Left lung (tissue), 10 donors: ENCODE measurements around the gene FOSB. TPM values are rescaled to one million over a fixed set of nuclear protein-coding genes. Genes with fewer than 3 reads are reported as not detected.

ENCODE experiments used
- ATAC-seq: fragments of 200-7000 bp; cut with Tn5 transposase; one replicate; pipeline ENCODE4 v1.9.1; 2020; ENCODE audit warnings: moderate library complexity
- DNase-seq, 4 donors: peaks; one replicate each; pipeline ENCODE4 v3.0.0-alpha.2; 2013 to 2020
- H3K27ac ChIP-seq, 2 donors: fragments of 200-600 bp; sonication (generic) in 1 of 2; one replicate each; pipeline versions ENCODE4 v1.5.0 to v1.8.0; 2020 to 2021
- H3K27me3 ChIP-seq, 2 donors: fragments of 200-600 bp; sonication (generic) in 1 of 2; one replicate each; pipeline versions ENCODE4 v1.5.0 to v1.8.0; 2020 to 2021
- H3K36me3 ChIP-seq, 2 donors: fragments of 200-600 bp; sonication (generic) in 1 of 2; one replicate each; pipeline versions ENCODE4 v1.5.0 to v1.8.0; 2020 to 2021
- H3K4me1 ChIP-seq, 2 donors: fragments of 200-600 bp; one replicate each; pipeline ENCODE4 v1.8.0; 2021
- H3K4me3 ChIP-seq, 2 donors: fragments of 200-600 bp; sonication (generic) in 1 of 2; one replicate each; pipeline versions ENCODE4 v1.5.0 to v1.8.0; 2020 to 2021; ENCODE audit warnings: mild to moderate bottlenecking in 1 of 2
- H3K9me3 ChIP-seq, 2 donors: fragments of 200-600 bp; sonication (generic) in 1 of 2; one replicate each; pipeline versions ENCODE4 v1.5.0 to v1.8.0; 2020 to 2021
- intact Hi-C, 2 donors: fragments of 100-400 bp; cut with DNase I; formaldehyde crosslinking; loops; one replicate each; pipeline versions ENCODE4 v1.11.2 to v1.14.2; 2022
- polyA plus RNA-seq, 6 donors: library from polyadenylated mRNA; unstranded; fragments of 120-200 nt; gene quantifications; one replicate each; pipeline ENCODE4 v1.2.1, GENCODE V29; 2013; ENCODE audit not compliant: insufficient read length in 6 of 6
- total RNA-seq, 2 donors: library from RNA; stranded (reverse); fragmentation: NEBNext Ultra II Directional; extraction: Animal tissue kit (Norgen Biotek cat#: 25700); gene quantifications; one replicate each; pipeline ENCODE4 v1.2.1, GENCODE V29; 2021
- TF ChIP-seq, protein P1 (sequence below), 2 donors: fragments of 200-600 bp; sonication (generic) in 1 of 2; IDR thresholded peaks; one replicate each; pipeline versions ENCODE4 v1.5.0 to v1.8.0; 2021; ENCODE audit warnings: antibody characterized with exemption in 2 of 2
- donor health status: DM: no; HTN: yes; CAD: no.
- donor health status: DM: no; HTN: no; CAD: no.

The FOSB gene
- total and polyA plus RNA-seq, 8 donors = 5.7 to 766 (median 126) TPM

- no peak overlapping the region for H3K4me3 ChIP-seq
- no peak for DNase-seq
- TF ChIP-seq, protein P1, sequence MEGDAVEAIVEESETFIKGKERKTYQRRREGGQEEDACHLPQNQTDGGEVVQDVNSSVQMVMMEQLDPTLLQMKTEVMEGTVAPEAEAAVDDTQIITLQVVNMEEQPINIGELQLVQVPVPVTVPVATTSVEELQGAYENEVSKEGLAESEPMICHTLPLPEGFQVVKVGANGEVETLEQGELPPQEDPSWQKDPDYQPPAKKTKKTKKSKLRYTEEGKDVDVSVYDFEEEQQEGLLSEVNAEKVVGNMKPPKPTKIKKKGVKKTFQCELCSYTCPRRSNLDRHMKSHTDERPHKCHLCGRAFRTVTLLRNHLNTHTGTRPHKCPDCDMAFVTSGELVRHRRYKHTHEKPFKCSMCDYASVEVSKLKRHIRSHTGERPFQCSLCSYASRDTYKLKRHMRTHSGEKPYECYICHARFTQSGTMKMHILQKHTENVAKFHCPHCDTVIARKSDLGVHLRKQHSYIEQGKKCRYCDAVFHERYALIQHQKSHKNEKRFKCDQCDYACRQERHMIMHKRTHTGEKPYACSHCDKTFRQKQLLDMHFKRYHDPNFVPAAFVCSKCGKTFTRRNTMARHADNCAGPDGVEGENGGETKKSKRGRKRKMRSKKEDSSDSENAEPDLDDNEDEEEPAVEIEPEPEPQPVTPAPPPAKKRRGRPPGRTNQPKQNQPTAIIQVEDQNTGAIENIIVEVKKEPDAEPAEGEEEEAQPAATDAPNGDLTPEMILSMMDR (IDR thresholded peaks at IDR 0.05) = no peak
- intact Hi-C loops = no loop called here
- H3K9me3 ChIP-seq = no peaks in the 10 kb centered on the region
- peaks cover 15 to 34% of the 10 kb centered on the region in 2 donors for H3K4me1 ChIP-seq
- no peaks in the 10 kb centered on the region for H3K27me3 ChIP-seq
- no peaks in the 10 kb centered on the region for H3K36me3 ChIP-seq
- ATAC-seq = no peak
- H3K27ac ChIP-seq = no peak overlapping the region
Observed at GRCh38 chr19:45457776-45458175, 10.0 kb upstream of the FOSB start.

GRCh38 chr19:45460807-45461347 is 6.9 kb upstream of the FOSB start:
- H3K4me3 ChIP-seq = no peak overlapping the region
- intact Hi-C loops = no loop called here
- H3K4me1 ChIP-seq = peaks cover 7 to 11% of the 10 kb centered on the region in 2 donors
- no peaks in the 10 kb centered on the region for H3K36me3 ChIP-seq
- TF ChIP-seq, protein P1 (IDR thresholded peaks at IDR 0.05) = no peak
- DNase-seq = no peak
- H3K27me3 ChIP-seq = peaks cover 0 to 2% of the 10 kb centered on the region in 2 donors
- H3K27ac ChIP-seq = no peak overlapping the region
- no peaks in the 10 kb centered on the region for H3K9me3 ChIP-seq
- ATAC-seq = no peak

- Histone ChIP-seq H3K4me3 (no peak overlapping the region), H3K27me3 (peaks cover 0 to 14% of the 10 kb centered on the region in 2 donors), H3K27ac (no peak overlapping the region), H3K9me3 (no peaks in the 10 kb centered on the region), H3K36me3 (no peaks in the 10 kb centered on the region), H3K4me1 (peaks cover 4 to 6% of the 10 kb centered on the region in 2 donors)
- intact Hi-C loops = no loop called here
- ATAC-seq = no peak
- no peak for DNase-seq
- TF ChIP-seq, protein P1 (IDR thresholded peaks at IDR 0.05) = no peak
Observed at GRCh38 chr19:45462174-45462573, 5.6 kb upstream of the FOSB start.

DNA sequence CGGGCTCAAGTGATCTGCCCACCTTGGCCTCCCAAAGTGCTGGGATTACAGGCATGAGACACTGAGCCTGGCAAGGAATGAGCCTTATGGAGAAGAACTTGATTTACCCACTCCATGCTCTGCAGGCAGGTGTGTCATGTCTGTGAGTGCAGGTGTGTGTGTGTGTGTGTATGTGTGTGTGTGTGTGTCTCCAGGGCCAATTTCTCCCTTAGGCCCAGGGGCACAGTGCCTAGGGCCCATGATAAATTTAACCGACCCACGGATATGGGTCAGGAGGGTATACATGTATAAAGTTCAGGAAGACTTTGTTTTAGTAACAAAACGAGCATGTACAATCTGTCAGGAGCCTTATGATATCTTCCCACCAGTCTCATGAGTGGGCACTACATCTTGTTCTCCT is 4.6 kb upstream of the FOSB start:
- Histone ChIP-seq H3K4me1 (peaks cover 8 to 13% of the 10 kb centered on the region in 2 donors), H3K27ac (no peak overlapping the region), H3K4me3 (no peak overlapping the region), H3K9me3 (no peaks in the 10 kb centered on the region), H3K36me3 (no peaks in the 10 kb centered on the region), H3K27me3 (peaks cover 0 to 14% of the 10 kb centered on the region in 2 donors)
- intact Hi-C loops = no loop called here
- TF ChIP-seq, protein P1 (IDR thresholded peaks at IDR 0.05) = no peak
- ATAC-seq (no peak), DNase-seq (no peak)

DNA sequence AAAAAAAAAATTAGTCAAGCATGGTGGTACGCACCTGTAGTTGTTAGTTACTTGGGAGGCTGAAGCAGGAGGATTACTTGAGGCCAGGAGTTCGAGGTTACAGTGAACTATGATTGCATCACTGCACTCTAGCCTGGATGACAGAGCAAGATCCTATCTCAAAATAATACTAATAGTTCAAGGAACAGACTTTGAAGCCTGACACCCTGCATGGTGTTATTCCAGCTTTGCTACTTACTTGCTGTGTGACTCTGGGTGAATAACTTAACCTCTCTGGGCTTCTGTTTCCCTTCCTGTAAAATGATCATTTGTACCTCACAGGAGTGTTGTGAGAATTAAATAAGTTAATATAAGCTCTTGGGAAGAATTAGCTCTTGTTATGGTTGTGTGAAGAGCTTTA is 3.5 kb upstream of the FOSB start:
- no peak for ATAC-seq

More for the DNA sequence above, 3.5 kb upstream of the FOSB start:
- H3K36me3 ChIP-seq = no peaks in the 10 kb centered on the region
- H3K4me1 ChIP-seq = peaks cover 11 to 21% of the 10 kb centered on the region in 2 donors
- no peaks in the 10 kb centered on the region for H3K9me3 ChIP-seq
- no peak overlapping the region for H3K4me3 ChIP-seq
- H3K27me3 ChIP-seq = peaks cover 0 to 14% of the 10 kb centered on the region in 2 donors
- TF ChIP-seq, protein P1 (IDR thresholded peaks at IDR 0.05) = no peak
- intact Hi-C loops = no loop called here
- H3K27ac ChIP-seq = no peak overlapping the region
- DNase-seq = no peak
